A549 (cell line): ENCODE measurements around the gene MAGI2. TPM values are rescaled to one million over a fixed set of nuclear protein-coding genes. Genes with fewer than 3 reads are reported as not detected.

Experiments used
- ATAC-seq, 2 experiments: fragments of 200-7000 bp in 1 of 2; fragments of >200 bp in 1 of 2; cut with Nextera tagmentation in 1 of 2; cut with Tn5 transposase in 1 of 2; 3 replicates each; pipeline versions ENCODE4 v1.8.0 to v1.9.1; 2018 to 2020; ENCODE audit warnings: mild to moderate bottlenecking in 1 of 2, moderate library complexity in 1 of 2
- CTCF ChIA-PET: fragments of 300-600 bp; sonication (Branson Sonifier 250); formaldehyde crosslinking; extraction: SDS; loops from one replicate; lab custom pipeline; 2021; ENCODE audit warnings: antibody characterized with exemption, inconsistent platforms; lab: Yijun Ruan, JAX
- POLR2A ChIA-PET: fragments of 350-600 bp; formaldehyde crosslinking; extraction: SDS; loops from one replicate; lab custom pipeline; 2021; ENCODE audit warnings: antibody characterized with exemption, inconsistent platforms; lab: Yijun Ruan, JAX
- DNase-seq, 2 experiments: peaks; one replicate each; pipeline versions ENCODE4 v3.0.0 to v3.0.0-alpha.2; 2011 to 2016; ENCODE audit warnings: low read depth in 1 of 2, low spot score in 1 of 2
- FAIRE-seq: peaks from 2 replicates; lab custom pipeline; 2011; peaks lifted over from hg19 to GRCh38; lab: Jason Lieb, UNC
- H3K27ac ChIP-seq, 2 experiments: fragments of >200 bp; sonication (Bioruptor Twin); formaldehyde crosslinking; 3 replicates each; pipeline ENCODE4 v1.5.1; 2016 to 2017
- H3K4me1 ChIP-seq: fragments of >200 bp; sonication (Bioruptor Twin); formaldehyde crosslinking; 3 replicates; pipeline ENCODE4 v1.6.1; 2016
- H3K4me2 ChIP-seq: fragments of >200 bp; sonication (Bioruptor Twin); formaldehyde crosslinking; 3 replicates; pipeline ENCODE4 v1.6.1; 2016
- H3K4me3 ChIP-seq: fragments of >200 bp; sonication (Bioruptor Twin); formaldehyde crosslinking; 3 replicates; pipeline ENCODE4 v1.5.1; 2016
- H3K9me3 ChIP-seq: fragments of >200 bp; sonication (Bioruptor Twin); formaldehyde crosslinking; 3 replicates; pipeline ENCODE4 v1.6.1; 2016
- ATOH8 ChIP-seq: fragments of 250-450 bp; sonication (Bioruptor Pico); IDR thresholded peaks from 2 replicates; pipeline ENCODE4 v1.5.0; 2020; ENCODE audit warnings: low read depth, mild to moderate bottlenecking, moderate library complexity
- BCL3 ChIP-seq: fragments of >200 bp; sonication (Bioruptor Twin); formaldehyde crosslinking; IDR thresholded peaks from 3 replicates; pipeline ENCODE4 v1.6.1; 2016
- BHLHE40 ChIP-seq: IDR thresholded peaks from 2 replicates; pipeline ENCODE4 v1.6.1; 2012; ENCODE audit warnings: low read depth, low read length, inconsistent platforms
- CBX8 ChIP-seq: fragments of 200-600 bp; sonication (generic); IDR thresholded peaks from 2 replicates; pipeline ENCODE4 v1.6.1; 2016
- EHMT2 ChIP-seq: fragments of 200-600 bp; sonication (generic); IDR thresholded peaks from 2 replicates; pipeline ENCODE4 v1.6.1; 2016; ENCODE audit warnings: antibody characterized with exemption, low read depth, mild to moderate bottlenecking, moderate library complexity
- ELK1 ChIP-seq: fragments of 150-350 bp; IDR thresholded peaks from 2 replicates; pipeline ENCODE4 v1.6.1; 2014; ENCODE audit warnings: low read depth, mild to moderate bottlenecking, low read length
- FOSB ChIP-seq: fragments of 250-450 bp; sonication (Bioruptor Pico); IDR thresholded peaks from 2 replicates; pipeline ENCODE4 v1.5.0; 2020; ENCODE audit warnings: mild to moderate bottlenecking, moderate library complexity
- FOXS1 ChIP-seq: fragments of 250-450 bp; sonication (Bioruptor Pico); IDR thresholded peaks from 2 replicates; pipeline ENCODE4 v1.5.0; 2020; ENCODE audit warnings: mild to moderate bottlenecking, moderate library complexity
- HES2 ChIP-seq: fragments of >200 bp; sonication (Bioruptor Twin); formaldehyde crosslinking; IDR thresholded peaks from 2 replicates; pipeline ENCODE4 v1.6.1; 2016
- HEYL ChIP-seq: fragments of 250-450 bp; sonication (Bioruptor Pico); IDR thresholded peaks from 2 replicates; pipeline ENCODE4 v1.8.0; 2021; ENCODE audit warnings: mild to moderate bottlenecking, moderate library complexity
- HOXA7 ChIP-seq: fragments of 250-450 bp; sonication (Bioruptor Pico); IDR thresholded peaks from 2 replicates; pipeline ENCODE4 v1.5.0; 2020; ENCODE audit warnings: mild to moderate bottlenecking, moderate library complexity
- HOXB5 ChIP-seq: fragments of 250-450 bp; sonication (Bioruptor Pico); IDR thresholded peaks from 2 replicates; pipeline ENCODE4 v1.5.0; 2020; ENCODE audit warnings: mild to moderate bottlenecking, moderate library complexity
- NPAS2 ChIP-seq: fragments of 250-450 bp; sonication (Bioruptor Pico); IDR thresholded peaks from 2 replicates; pipeline ENCODE4 v1.8.0; 2022; ENCODE audit warnings: mild to moderate bottlenecking, moderate library complexity, borderline replicate concordance
- RARB ChIP-seq: fragments of 250-450 bp; sonication (Bioruptor Pico); IDR thresholded peaks from 2 replicates; pipeline ENCODE4 v1.8.0; 2021; ENCODE audit warnings: mild to moderate bottlenecking, moderate library complexity
- RCOR1 ChIP-seq: fragments of 150-350 bp; IDR thresholded peaks from 2 replicates; pipeline ENCODE4 v1.6.1; 2014; ENCODE audit warnings: antibody characterized with exemption, low read length, low read depth
- RFX5 ChIP-seq: fragments of 450-650 bp; IDR thresholded peaks from 2 replicates; pipeline ENCODE4 v1.7.1; 2014; ENCODE audit warnings: antibody characterized with exemption, mild to moderate bottlenecking, moderate library complexity
- TFCP2L1 ChIP-seq: fragments of 250-450 bp; sonication (Bioruptor Pico); IDR thresholded peaks from 2 replicates; pipeline ENCODE4 v1.5.0; 2021; ENCODE audit warnings: mild to moderate bottlenecking
- TP53 ChIP-seq: fragments of 250-450 bp; sonication (Bioruptor Pico); IDR thresholded peaks from 2 replicates; pipeline ENCODE4 v1.5.0; 2021; ENCODE audit warnings: mild to moderate bottlenecking, moderate library complexity
- USF2 ChIP-seq: fragments of 450-650 bp; IDR thresholded peaks from 2 replicates; pipeline ENCODE4 v1.6.1; 2014; ENCODE audit warnings: antibody characterized with exemption
- ZNF302 ChIP-seq: fragments of 250-450 bp; sonication (Bioruptor Pico); IDR thresholded peaks from 2 replicates; pipeline ENCODE4 v1.9.0; 2021; ENCODE audit warnings: inconsistent platforms, mild to moderate bottlenecking, moderate library complexity
- ZSCAN20 ChIP-seq: fragments of 250-450 bp; sonication (Bioruptor Pico); IDR thresholded peaks from 2 replicates; pipeline ENCODE4 v1.8.0; 2022; ENCODE audit warnings: mild to moderate bottlenecking, moderate library complexity
- WGBS: methylation state at CpG from one replicate; pipeline ENCODE4 v1.1.6; 2017; ENCODE audit errors: missing lambda C conversion rate; 5-methylcytosine and 5-hydroxymethylcytosine counted together
- polyA plus RNA-seq, 4 experiments: library from polyadenylated mRNA; depleted of rRNA in 3 of 4; stranded (reverse); fragments of >200 nt; fragmentation: RNase III in 1 of 4; extraction: RNeasy Plus Mini Kit Qiagen cat#74134 plus additional on column Dnase treatment in 1 of 4; gene quantifications; 2 replicates in 3 of 4; 3 replicates in 1 of 4; pipeline ENCODE4 v1.2.3, GENCODE V29; 2011 to 2017

The MAGI2 gene
- polyA plus RNA-seq, 2 of the 4 experiments (the other 2 are of a cell fraction), result 0.48 to 0.81 TPM

GRCh38 chr7:78412216-78412858, 1041.1 kb downstream of the MAGI2 start:
- DNase-seq (no peak), ATAC-seq (no peak), FAIRE-seq (no peak)
- ChIA-PET POLR2A (no interaction called here), CTCF (no interaction called here)
- no peaks in the 10 kb centered on the region for H3K4me1 ChIP-seq
- no peak overlapping the region for H3K4me3 ChIP-seq
- TF ChIP-seq RCOR1, result no peak
- TF ChIP-seq EHMT2, result no peak
- H3K27ac ChIP-seq, result no peak overlapping the region
- H3K9me3 ChIP-seq, result no peaks in the 10 kb centered on the region
- H3K4me2 ChIP-seq, result no peak overlapping the region
- 2% methylated on average over 3 of the region's 3 CpGs for WGBS

- FAIRE-seq (no peak), ATAC-seq (no peak), DNase-seq (no peak)
- ChIA-PET POLR2A (no interaction called here), CTCF (no interaction called here)
- H3K4me2 ChIP-seq, result no peak overlapping the region
- H3K4me1 ChIP-seq, result no peaks in the 10 kb centered on the region
- H3K27ac ChIP-seq, result no peak overlapping the region
- TF ChIP-seq FOXS1 (CRISPR knock-in tag) (no peak), TP53 (CRISPR knock-in tag) (no peak), HOXA7 (no peak), BHLHE40 (no peak), NPAS2 (CRISPR knock-in tag) (no peak), ZSCAN20 (CRISPR knock-in tag) (no peak), ELK1 (no peak), ATOH8 (no peak)
- no peak overlapping the region for H3K4me3 ChIP-seq
- WGBS, result 8% methylated on average over 3 of the region's 3 CpGs
- H3K9me3 ChIP-seq, result no peaks in the 10 kb centered on the region
Measured at GRCh38 chr7:78407031-78407430, 1046.4 kb downstream of the MAGI2 start.

GRCh38 chr7:78406531-78406930, 1046.9 kb downstream of the MAGI2 start:
- H3K9me3 ChIP-seq, result no peaks in the 10 kb centered on the region
- POLR2A ChIA-PET, result no interaction called here
- ATAC-seq (no peak), DNase-seq (no peak), FAIRE-seq (no peak)
- H3K4me1 ChIP-seq, result no peaks in the 10 kb centered on the region
- no peak for TF ChIP-seq BHLHE40
- no peak for TF ChIP-seq CBX8
- TF ChIP-seq TFCP2L1 (CRISPR knock-in tag), result no peak
- TF ChIP-seq RARB (CRISPR knock-in tag), result no peak
- no peak for TF ChIP-seq USF2
- no peak for TF ChIP-seq ZNF302 (CRISPR knock-in tag)
- TF ChIP-seq HEYL, result no peak
- no peak for TF ChIP-seq HES2
- no peak for TF ChIP-seq HOXB5 (CRISPR knock-in tag)
- TF ChIP-seq BCL3, result no peak
- no peak for TF ChIP-seq ZSCAN20 (CRISPR knock-in tag)
- TF ChIP-seq RFX5, result no peak
- TF ChIP-seq ATOH8, result no peak
- no peak for TF ChIP-seq FOSB
- no peak overlapping the region for H3K4me3 ChIP-seq
- CTCF ChIA-PET, result no interaction called here
- H3K27ac ChIP-seq, result no peak overlapping the region
- no peak overlapping the region for H3K4me2 ChIP-seq
